Right renal pelvis (tissue), 4 donors: ENCODE results near the gene CCDC136. TPM values are rescaled to one million over a fixed set of nuclear protein-coding genes. Genes with fewer than 3 reads are reported as not detected.

Experiments used
- DNase-seq, 4 donors: peaks; one replicate each; pipeline ENCODE4 v3.0.0-alpha.2; 2013; ENCODE audit warnings: low read depth in 4 of 4, low spot score in 3 of 4, missing footprints in 1 of 4
- polyA plus RNA-seq, 4 donors: library from polyadenylated mRNA; unstranded; fragments of 120-200 nt; gene quantifications; one replicate each; pipeline ENCODE4 v1.2.1, GENCODE V29; 2013; ENCODE audit not compliant: insufficient read length in 4 of 4

The CCDC136 gene
- polyA plus RNA-seq, 4 donors = 12.3 to 15.6 (median 13.2) TPM

DNA sequence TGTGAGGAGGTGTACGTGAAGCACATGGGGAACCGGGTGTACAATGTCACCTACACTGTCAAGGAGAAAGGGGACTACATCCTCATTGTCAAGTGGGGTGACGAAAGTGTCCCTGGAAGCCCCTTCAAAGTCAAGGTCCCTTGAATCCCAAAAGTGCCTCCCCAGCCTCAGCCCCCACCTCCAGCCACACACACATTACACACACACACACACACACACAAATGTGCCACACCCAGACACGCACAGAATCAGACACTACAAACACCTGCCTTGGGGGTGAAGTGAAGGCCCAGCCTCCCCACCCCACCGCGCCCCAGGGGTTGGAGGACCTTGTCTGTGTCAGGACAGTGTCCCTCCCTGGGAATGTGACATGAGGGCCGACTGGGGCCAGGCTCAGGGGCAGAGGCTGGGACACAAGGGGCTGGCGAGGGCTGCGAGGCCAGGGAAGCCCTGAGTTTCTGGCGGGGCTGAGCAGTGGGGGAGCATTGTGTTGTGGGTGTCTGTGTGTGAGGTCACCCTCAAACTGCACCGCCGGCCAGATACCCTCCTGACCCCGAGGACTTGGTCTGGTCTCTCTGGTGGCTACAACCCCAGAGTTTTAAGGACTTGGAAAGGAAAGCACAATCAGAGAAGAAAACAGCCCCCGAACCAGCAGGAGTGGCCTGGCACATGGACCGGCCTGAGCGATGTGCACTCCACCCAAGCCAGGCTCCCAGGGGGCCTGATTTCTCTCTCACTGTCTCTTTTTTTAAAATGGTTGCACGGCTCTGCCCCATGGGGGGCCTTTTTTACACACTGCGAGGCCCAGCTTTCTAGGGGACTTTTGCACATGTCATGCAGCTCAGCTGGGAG, 66.8 kb downstream of the CCDC136 start:
- no peak for DNase-seq

DNA sequence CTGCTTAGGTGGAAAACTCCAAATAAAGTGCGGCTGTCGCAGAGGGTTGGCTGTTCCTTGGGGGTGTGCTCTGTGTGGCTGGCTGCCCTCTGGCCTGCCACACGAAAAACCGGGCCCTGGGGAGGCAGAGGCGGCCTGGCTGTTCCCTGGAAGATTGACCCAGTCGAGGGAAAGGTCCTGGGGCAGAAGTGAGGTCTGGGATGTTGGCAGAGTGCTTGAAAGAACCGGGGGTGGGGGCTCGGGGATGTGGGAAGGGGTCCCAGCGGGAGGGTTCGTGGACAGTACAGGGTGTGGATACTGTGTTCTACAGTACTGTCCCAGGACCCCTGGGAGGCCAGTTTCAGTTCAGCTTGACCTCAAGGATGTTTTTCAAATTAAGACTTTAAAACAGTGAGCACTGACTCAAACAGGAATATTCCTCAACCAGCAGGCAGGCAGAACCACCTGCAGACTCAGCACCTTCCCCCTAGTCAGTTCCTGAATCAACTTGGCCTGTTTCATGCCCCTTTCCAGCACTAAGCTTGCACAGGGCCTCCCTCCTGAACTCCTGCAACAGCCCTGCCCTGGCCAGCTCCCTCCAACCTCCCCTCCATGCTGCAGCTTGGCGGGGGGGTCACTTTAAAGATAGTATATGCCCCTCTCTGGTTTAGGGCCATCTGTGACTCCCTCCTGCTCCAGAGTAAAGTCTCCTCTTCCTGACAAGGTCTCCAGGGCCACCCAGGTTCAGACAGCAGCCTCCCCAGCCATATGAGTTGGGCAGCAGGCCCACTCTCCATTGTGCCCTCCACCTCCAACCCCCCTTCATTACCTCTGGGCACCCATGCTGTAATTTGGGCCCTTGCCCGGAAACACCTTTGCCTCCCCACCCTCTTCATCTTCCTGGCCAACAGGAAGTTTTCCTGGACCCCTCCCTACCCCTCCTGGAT, 67.7 kb downstream of the CCDC136 start:
- DNase-seq = no peak

DNA sequence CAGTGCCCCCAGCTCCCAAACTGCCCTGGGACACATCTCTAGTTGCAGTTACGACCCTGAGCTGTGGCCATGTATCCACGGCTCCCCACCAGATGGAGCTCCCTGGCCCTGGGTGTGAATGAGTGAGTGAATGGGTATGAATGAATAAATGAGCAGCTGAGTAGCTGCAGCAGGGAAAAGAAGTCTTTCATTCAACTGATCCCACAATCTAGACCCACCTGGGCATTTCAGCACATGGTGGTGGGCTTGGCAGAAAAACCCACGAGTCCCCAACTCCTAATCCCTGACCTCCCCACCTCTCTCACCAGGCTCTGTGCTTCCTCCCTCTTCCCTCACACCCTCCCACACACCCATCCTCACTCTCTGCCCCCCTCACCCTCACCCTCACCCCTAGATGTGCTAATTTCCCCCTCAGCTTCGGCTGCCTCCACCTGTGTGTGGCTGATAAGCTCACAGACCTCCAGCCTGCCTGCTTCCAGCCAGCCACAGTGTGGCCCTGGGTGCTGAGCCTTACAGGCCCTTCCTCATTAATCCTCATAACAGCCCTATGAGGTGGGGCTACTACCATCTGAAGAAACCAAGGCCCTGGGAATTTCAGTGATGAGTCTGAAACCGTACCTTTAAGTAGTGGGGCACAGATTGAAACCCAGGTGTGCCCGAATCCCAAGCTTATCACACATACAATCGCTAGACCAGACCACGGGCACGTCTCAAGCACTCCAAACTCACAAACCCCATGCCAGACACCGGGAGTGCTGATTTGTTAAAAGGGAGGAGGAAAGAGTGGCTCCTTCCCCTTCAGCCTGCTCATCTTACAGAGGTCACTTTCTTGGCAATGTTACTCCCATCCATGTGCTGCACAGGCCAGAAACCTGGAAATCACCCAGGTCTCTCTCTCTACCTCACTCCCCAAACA, 68.6 kb downstream of the CCDC136 start:
- no peak for DNase-seq

DNA sequence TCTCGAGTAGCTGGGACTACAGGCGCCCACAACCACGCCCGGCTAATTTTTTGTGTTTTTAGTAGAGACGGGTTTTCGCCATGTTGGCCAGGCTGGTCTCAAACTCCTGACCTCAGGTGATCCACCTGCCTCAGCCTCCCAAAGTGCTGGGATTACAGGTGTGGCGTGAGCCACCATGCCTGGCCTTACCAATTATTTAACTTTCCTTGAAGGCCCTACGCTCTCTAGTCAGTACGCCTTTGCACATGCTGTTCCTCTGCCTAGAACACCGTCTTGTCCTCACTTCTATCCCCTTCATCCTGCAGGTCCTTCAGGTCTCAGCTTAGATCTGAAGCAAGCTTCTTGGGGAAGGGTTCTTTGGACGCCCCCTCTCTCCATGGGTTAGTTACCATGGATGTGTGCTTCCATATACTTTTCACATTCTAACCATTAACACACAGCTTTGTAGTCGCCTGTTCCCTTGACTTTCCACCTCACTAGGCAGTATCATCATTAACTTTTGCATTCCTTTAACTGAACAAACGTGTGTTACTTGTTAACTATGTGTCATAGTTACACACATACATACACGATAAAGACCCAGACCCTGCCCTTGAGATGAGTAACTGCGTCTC, 70.3 kb downstream of the CCDC136 start:
- DNase-seq = no peak

DNA sequence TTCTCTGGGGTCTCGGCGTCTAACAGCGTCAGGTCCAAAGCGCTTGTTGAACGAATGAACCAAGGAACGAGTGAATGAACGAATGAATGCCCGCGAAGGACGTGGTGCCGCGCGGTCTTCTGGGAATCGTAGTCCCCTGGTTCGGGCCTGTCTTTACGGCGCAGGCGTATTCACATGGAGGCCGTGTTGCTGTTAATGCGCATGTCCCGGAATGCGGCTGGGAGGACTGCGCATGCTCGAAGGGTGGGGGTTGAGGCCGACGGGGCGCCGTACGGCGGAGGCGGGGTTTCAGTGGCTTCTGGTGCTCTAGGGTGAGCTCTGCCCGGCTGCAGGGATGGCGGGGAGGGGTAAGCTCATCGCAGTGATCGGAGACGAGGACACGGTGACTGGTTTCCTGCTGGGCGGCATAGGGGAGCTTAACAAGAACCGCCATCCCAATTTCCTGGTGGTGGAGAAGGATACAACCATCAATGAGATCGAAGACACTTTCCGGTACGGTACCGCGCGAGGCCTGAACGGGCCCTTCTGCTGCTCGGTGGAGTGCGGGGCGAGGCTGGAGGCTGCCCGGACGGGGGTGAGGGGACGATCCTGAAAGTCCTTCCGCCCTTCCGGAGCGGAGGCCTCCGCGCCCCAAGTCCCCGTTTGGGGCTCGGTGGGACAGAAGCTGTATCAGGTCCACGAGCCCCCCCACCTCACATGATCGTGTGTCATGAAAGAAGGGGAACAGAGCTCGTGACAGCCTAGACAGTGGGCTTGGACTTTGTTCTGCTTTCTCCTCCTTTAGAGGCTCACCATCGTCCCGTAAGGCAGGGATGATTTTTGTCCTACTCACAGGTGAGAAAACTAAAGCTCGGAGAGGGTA, 71.0 kb downstream of the CCDC136 start, which contains the start of gene ATP6V1F:
Gene ATP6V1F (plus strand): TSS at position 286 of the 862 bp plus-strand sequence. CDS start 49 bp downstream, at position 335.
- peak; percentile 95 to 99 (median 96) for DNase-seq

DNA sequence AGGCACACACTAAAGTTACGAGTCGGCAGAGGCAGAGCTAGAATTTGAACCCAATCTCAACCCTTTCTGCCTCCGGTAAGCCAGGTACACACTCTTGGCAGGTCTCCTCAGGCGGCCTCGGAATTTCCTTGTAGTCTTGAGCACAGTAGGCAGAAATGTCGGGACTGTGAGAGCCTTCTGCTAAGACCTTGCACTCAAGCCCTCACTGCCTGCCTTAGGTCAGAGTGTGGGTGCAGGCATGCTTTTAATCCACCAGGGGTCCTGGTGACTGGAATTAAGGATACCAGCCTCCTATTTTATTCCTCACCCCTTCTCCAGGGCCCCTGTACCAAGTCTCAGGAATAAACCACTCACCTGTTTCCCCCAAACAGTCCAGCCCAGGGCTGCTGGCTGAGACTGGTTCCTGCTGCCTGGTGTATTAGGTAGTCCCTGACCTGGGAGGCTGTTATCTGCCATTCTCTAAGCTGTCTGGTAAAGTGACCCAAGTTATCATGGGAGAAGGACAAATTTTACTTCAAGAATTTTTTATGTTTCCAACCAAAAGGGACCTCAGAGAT, 71.7 kb downstream of the CCDC136 start:
- peak in 1 of 4 donors; percentile 38 for DNase-seq

DNA sequence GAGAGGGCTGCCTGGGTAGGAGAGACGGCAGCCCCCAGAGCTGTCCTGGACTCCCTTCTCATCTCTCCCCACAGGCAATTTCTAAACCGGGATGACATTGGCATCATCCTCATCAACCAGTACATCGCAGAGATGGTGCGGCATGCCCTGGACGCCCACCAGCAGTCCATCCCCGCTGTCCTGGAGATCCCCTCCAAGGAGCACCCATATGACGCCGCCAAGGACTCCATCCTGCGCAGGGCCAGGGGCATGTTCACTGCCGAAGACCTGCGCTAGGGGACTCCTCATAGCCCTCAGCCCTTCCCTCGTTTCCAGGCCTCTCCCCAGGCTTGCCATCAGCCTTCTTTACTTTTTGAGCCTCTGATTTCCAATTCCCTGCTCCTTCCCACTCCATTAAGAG, 73.5 kb downstream of the CCDC136 start:
- DNase-seq = no peak

DNA sequence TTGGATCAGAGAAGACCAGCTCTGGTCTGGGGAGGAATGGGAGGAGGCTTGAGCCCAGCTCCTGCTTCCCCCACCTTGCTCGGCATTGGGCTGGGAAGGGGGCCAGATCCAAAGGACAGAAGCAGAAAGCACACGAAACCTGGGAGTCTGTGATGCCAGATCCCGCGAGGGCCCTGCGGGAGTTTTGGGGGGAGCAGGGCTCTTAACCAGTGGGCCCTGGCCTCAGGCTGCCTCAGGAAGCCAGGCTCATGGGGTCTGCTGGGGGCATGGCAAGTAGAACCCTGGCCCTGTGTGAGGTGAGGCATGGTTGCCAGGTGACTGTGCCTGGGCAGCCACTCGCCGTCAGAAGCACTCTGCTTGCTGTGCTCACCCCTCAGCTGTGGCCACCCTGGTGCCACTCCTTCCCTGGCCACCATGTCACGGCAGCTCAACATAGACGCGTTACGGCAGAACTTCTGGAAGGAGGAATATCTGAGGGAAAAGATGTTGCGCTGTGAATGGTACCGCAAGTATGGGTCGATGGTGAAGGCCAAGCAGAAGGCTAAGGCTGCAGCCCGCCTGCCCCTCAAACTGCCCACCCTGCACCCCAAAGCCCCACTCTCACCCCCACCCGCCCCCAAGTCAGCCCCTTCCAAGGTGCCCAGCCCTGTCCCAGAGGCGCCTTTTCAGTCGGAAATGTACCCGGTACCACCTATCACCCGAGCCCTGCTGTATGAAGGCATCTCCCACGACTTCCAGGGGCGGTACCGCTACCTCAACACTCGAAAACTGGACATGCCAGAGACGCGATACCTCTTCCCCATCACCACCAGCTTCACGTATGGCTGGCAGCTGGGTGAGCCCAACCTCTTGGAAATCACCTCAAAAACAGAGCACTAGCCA, 74.5 kb downstream of the CCDC136 start:
- no peak for DNase-seq

DNA sequence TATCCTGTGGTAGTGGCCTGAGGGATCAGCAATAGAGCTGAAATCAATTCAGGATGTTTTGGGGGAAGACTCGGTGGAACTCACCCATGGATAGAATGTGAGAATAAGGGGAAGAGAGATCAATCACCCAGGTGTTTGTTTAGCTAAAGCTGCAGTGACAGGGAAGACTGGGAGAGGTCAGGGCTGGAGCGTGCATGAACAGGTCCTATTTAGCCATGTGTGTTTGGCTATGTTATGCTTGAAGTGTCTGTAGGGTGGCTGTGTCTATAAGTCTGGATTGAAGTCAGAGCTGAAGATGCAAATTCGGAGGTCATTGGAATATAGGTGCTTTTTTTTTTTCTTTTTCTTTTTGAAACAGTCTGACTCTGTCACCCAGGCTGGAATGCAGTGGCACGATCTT, 75.5 kb downstream of the CCDC136 start:
- no peak for DNase-seq

DNA sequence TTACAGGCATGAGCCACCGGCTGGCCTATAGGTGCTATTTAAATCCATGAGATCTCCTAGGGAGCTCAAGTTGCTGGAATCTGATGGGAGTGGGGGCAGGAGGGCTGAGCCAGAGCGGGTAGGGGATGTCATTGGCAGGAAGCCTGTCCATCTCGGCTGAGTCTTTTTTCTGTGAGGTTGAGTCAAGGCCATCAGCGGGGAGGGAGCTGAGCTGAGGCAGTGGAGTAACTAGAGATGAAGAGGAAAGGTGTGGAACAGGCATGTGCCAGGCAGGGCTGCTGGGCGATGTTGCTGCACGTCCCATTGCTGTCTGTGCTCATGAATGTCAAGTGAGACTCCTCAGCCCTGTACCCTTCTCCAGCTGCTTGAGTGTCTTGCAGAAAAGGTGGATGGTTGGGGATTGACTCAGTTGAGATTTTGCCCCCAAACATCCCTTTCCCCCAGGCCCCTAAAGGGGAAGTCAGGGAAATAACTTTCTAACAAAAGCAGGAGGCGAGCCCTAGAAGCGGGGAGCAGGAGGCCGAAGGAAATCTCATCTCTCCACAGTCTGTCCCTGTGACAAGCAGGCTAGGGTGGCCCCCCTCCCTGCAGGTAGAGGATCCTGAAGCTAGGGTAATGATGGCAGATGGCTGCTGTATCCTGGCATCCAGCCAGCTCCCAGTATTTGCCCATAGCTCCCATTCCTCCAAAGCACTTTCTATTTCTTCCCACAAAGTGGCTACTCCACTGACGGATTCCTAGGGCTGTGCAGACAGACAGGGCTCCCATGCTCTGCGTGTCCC, 76.3 kb downstream of the CCDC136 start:
- no peak for DNase-seq

DNA sequence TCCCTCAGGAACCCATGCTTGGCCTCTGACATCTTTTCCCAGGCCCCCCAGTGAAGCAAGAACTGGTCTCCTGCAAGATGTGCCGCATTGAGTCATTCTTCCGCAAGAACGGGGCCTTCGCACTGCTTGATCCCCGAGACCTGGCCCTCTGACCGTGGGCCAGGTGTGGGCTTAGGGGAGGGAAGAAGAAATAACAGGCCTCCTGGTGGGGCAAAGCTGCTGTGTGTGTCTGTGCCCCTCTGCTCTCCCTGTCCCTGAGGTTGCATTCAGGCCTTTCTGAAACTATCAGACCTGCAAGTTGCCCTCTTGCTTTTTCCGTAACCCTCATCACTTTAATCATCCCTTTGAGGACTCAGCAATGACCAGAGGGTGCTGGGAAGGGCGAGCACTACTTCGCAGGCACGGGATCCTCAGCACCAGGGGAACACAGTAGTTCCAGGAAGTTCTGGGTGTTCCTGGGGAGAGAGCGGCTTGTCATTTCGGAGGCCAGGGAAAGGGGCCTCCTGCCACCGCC, 76.9 kb downstream of the CCDC136 start:
- no peak for DNase-seq

DNA sequence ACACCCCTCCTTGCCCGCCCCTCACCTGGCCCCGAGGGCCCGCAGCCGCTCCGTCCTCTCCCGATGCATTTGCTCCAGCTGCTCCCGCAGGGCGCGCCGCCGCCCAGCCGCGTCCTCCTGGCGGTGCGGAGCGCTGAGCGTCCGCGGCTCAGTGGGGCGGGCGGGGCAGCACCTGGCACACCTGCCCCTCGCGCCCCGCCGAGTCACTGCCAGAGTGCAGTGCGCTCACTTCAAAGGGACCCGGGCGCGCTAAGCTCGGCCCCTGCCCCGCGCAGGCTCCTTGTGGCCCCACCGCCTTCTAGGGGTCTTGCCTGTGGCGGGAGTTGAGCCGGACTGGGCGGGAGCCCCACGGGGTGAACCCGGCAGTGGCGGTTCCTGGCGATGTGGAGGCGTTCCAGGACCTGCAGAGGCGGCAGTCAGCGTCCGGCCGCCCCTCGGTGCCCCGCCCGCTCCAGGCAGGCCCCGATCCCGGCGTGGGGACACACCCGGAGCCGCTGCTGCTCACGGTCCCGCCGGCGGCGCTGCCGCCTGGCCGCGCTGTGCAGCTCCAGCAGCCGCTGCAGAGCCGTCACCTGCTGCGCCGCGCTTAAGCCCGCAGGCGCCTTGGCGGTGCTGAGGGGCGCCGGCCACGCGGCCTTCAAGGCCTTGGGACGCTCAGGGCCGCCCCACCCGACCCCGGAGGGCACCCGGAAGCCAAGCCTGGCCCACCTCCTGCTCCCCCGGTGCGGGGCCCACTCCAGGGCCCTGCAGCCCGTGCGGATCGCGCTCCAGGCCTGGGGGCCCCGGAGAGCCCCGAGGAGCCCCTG, 77.6 kb downstream of the CCDC136 start:
- DNase-seq = no peak

DNA sequence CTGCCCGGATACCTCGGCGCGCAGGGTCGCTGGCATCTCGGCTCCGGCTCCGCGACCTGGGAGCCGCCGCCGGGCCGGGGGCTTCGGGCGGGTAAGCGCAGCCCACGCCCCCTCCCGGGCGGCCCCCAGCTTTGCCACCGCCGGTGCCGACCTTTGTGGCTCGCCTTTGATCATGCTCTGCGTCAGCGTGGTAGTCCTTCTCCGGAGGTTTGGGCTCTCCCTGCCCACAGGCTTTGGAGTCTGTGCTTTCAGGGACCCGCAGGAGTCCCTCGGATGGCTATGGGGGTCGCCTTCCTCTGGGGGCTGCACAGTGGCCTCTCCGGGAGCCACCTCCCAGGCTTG, 78.1 kb downstream of the CCDC136 start:
- DNase-seq = no peak

DNA sequence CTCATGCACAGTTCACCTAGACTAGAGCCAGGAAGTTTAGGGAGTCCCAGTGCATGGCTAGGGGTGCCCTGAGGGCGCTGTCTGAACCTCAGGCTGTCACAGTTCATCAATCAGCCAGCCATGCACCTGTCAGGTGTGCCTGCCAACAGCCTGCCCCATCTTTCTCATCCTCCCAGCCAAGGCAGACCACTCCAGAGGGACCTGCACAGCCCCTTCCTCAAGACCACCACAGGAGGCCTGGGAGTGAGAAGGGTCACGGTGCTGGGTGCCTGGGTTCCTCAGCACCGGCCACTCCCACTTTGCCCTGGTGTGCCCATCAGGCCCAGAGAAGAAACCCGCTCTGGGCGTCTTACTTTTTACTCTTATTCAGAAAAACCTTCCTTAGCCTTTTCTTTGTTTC, 79.3 kb downstream of the CCDC136 start:
- no peak for DNase-seq
